Karpas-422 (cell line): Measurements from ENCODE around the gene ENSA. TPM values are rescaled to one million over a fixed set of nuclear protein-coding genes. Genes with fewer than 3 reads are reported as not detected.
"Not testable (repeated sequence)": the region's sequence is repeated elsewhere in the genome, so short reads cannot be mapped to it uniquely, and the experiment has no call there.

Source experiments
- DNase-seq: peaks from one replicate; pipeline ENCODE4 v3.0.0-alpha.2; 2015
- H2AFZ ChIP-seq: fragments of 200-600 bp; sonication (generic); 2 replicates; pipeline ENCODE4 v1.6.1; 2014; ENCODE audit warnings: antibody characterized with exemption, low read length, mixed read lengths
- H3K27ac ChIP-seq: fragments of 200-600 bp; sonication (generic); 2 replicates; pipeline ENCODE4 v1.5.1; 2014; ENCODE audit warnings: mild to moderate bottlenecking, low read length, moderate library complexity
- H3K27me3 ChIP-seq: fragments of 200-600 bp; sonication (generic); 2 replicates; pipeline ENCODE4 v1.6.1; 2014; ENCODE audit warnings: low read length, mixed read lengths
- H3K36me3 ChIP-seq: fragments of 200-600 bp; sonication (generic); 2 replicates; pipeline ENCODE4 v1.6.1; 2014; ENCODE audit warnings: low read length, mixed read lengths; ENCODE audit not compliant: insufficient read depth
- H3K4me1 ChIP-seq: fragments of 200-600 bp; sonication (generic); 2 replicates; pipeline ENCODE4 v1.6.1; 2014; ENCODE audit warnings: mild to moderate bottlenecking, low read length, mixed read lengths
- H3K4me2 ChIP-seq: fragments of 200-600 bp; sonication (generic); 2 replicates; pipeline ENCODE4 v1.6.1; 2014; ENCODE audit warnings: low read length, low read depth, mild to moderate bottlenecking; ENCODE audit not compliant: poor library complexity, severe bottlenecking
- H3K4me3 ChIP-seq: fragments of 200-600 bp; sonication (generic); 2 replicates; pipeline ENCODE4 v1.5.1; 2014; ENCODE audit warnings: mild to moderate bottlenecking, antibody characterized with exemption, low read length, mixed read lengths
- H3K79me2 ChIP-seq: fragments of 200-600 bp; sonication (generic); 2 replicates; pipeline ENCODE4 v1.6.1; 2014; ENCODE audit warnings: mild to moderate bottlenecking, low read length, mixed read lengths
- H3K9ac ChIP-seq: fragments of 200-600 bp; sonication (generic); 2 replicates; pipeline ENCODE4 v1.6.0; 2014; ENCODE audit warnings: low read length
- H3K9me2 ChIP-seq: fragments of 200-600 bp; sonication (generic), shearing (Covaris generic); replicated peaks from 2 replicates; pipeline ENCODE4 v1.6.0; 2014; ENCODE audit warnings: mild to moderate bottlenecking, low read length, moderate library complexity; ENCODE audit not compliant: insufficient read depth
- H3K9me3 ChIP-seq: fragments of 300-700, 200-600 bp; sonication (generic); 2 replicates; pipeline ENCODE4 v1.6.1; 2014; ENCODE audit warnings: low read length, mixed read lengths
- H4K20me1 ChIP-seq: fragments of 200-600 bp; sonication (generic); 2 replicates; pipeline ENCODE4 v1.6.1; 2014; ENCODE audit warnings: mild to moderate bottlenecking, antibody characterized with exemption, low read length, low read depth; ENCODE audit not compliant: insufficient read depth
- total RNA-seq: library from RNA; depleted of rRNA; stranded (reverse); fragments of >200 nt; shearing (Covaris generic); gene quantifications from 2 replicates; pipeline ENCODE4 v1.2.3, GENCODE V29; 2014; ENCODE audit warnings: low replicate concordance

Gene ENSA
- total RNA-seq, 1 experiment from 2014 or later = 113 TPM

GRCh38 chr1:150627826-150628410, 1.5 kb downstream of the ENSA start:
- peaks cover 24% of the 10 kb centered on the region for H3K36me3 ChIP-seq
- H3K4me1 ChIP-seq = peaks cover 48% of the 10 kb centered on the region
- no peak for DNase-seq
- no peaks in the 10 kb centered on the region; the same call in 1 of the 2 replicates for H4K20me1 ChIP-seq
- H3K4me2 ChIP-seq = peak overlapping the region; percentile 92
- H3K27me3 ChIP-seq = no peaks in the 10 kb centered on the region
- H3K9ac ChIP-seq = peak overlapping the region; percentile 72
- peaks cover 41% of the 10 kb centered on the region for H3K79me2 ChIP-seq
- H3K4me3 ChIP-seq = peak overlapping the region; percentile 73
- H2AFZ ChIP-seq = no peak overlapping the region
- peak overlapping the region; percentile 67 for H3K27ac ChIP-seq
- H3K9me2 ChIP-seq = no peaks in the 10 kb centered on the region
- H3K9me3 ChIP-seq = no peaks in the 10 kb centered on the region

GRCh38 chr1:150626150-150626549, 3.3 kb downstream of the ENSA start:
- Histone ChIP-seq H4K20me1 (no peaks in the 10 kb centered on the region; the same call in 1 of the 2 replicates), H2AFZ (no peak overlapping the region), H3K4me3 (no peak overlapping the region), H3K36me3 (peaks cover 24% of the 10 kb centered on the region), H3K4me1 (peaks cover 58% of the 10 kb centered on the region), H3K27ac (no peak overlapping the region), H3K9ac (no peak overlapping the region), H3K27me3 (no peaks in the 10 kb centered on the region), H3K4me2 (no peak overlapping the region), H3K79me2 (peaks cover 41% of the 10 kb centered on the region), H3K9me2 (no peaks in the 10 kb centered on the region), H3K9me3 (no peaks in the 10 kb centered on the region)
- DNase-seq = no peak

GRCh38 chr1:150624546-150624945, 4.9 kb downstream of the ENSA start:
- Histone ChIP-seq H3K36me3 (peaks cover 37% of the 10 kb centered on the region), H3K79me2 (peaks cover 30% of the 10 kb centered on the region), H3K4me1 (peaks cover 56% of the 10 kb centered on the region)
- H3K9ac ChIP-seq, H3K4me2 ChIP-seq, H2AFZ ChIP-seq, H3K27me3 ChIP-seq, H3K9me2 ChIP-seq, H3K4me3 ChIP-seq, H3K27ac ChIP-seq, DNase-seq, H4K20me1 ChIP-seq, H3K9me3 ChIP-seq: not testable (repeated sequence)

GRCh38 chr1:150624134-150624533, 5.3 kb downstream of the ENSA start:
- not testable (repeated sequence) for H3K27me3 ChIP-seq, DNase-seq, H3K4me3 ChIP-seq, H4K20me1 ChIP-seq, H3K9me3 ChIP-seq, H3K9me2 ChIP-seq, H3K9ac ChIP-seq, H2AFZ ChIP-seq, H3K4me2 ChIP-seq, H3K27ac ChIP-seq
- Histone ChIP-seq H3K36me3 (peaks cover 41% of the 10 kb centered on the region), H3K4me1 (peaks cover 56% of the 10 kb centered on the region), H3K79me2 (peaks cover 30% of the 10 kb centered on the region)

- no peak overlapping the region for H2AFZ ChIP-seq
- no peak overlapping the region for H3K4me2 ChIP-seq
- H3K27me3 ChIP-seq = no peaks in the 10 kb centered on the region
- no peak overlapping the region for H3K9ac ChIP-seq
- H3K4me3 ChIP-seq = no peak overlapping the region
- no peaks in the 10 kb centered on the region for H3K9me2 ChIP-seq
- peak overlapping the region; percentile 69 for H3K27ac ChIP-seq
- peaks cover 15% of the 10 kb centered on the region for H3K79me2 ChIP-seq
- H4K20me1 ChIP-seq = no peaks in the 10 kb centered on the region
- H3K36me3 ChIP-seq = peaks cover 41% of the 10 kb centered on the region
- peaks cover 45% of the 10 kb centered on the region for H3K4me1 ChIP-seq
- no peaks in the 10 kb centered on the region for H3K9me3 ChIP-seq
- DNase-seq = no peak
Observed at GRCh38 chr1:150622303-150622975, 7.0 kb downstream of the ENSA start.

- H3K4me3 ChIP-seq = no peak overlapping the region
- H3K4me2 ChIP-seq = no peak overlapping the region
- H3K4me1 ChIP-seq = peaks cover 38% of the 10 kb centered on the region
- no peaks in the 10 kb centered on the region for H3K27me3 ChIP-seq
- H3K79me2 ChIP-seq = peaks cover 8% of the 10 kb centered on the region
- H3K9me3 ChIP-seq = no peaks in the 10 kb centered on the region
- DNase-seq = peak; percentile 85
- no peaks in the 10 kb centered on the region for H4K20me1 ChIP-seq
- H2AFZ ChIP-seq = no peak overlapping the region
- H3K27ac ChIP-seq = peak overlapping the region; percentile 69
- no peaks in the 10 kb centered on the region for H3K9me2 ChIP-seq
- no peak overlapping the region for H3K9ac ChIP-seq
- peaks cover 39% of the 10 kb centered on the region for H3K36me3 ChIP-seq
Observed at GRCh38 chr1:150621497-150622302, 7.7 kb downstream of the ENSA start.

- Histone ChIP-seq H3K4me2 (no peak overlapping the region), H3K9me3 (no peaks in the 10 kb centered on the region), H3K9me2 (no peaks in the 10 kb centered on the region), H3K4me1 (peaks cover 33% of the 10 kb centered on the region), H3K9ac (no peak overlapping the region), H3K27ac (peak overlapping the region; percentile 50), H3K36me3 (peaks cover 34% of the 10 kb centered on the region; the same call in 1 of the 2 replicates), H2AFZ (no peak overlapping the region), H3K4me3 (no peak overlapping the region), H3K79me2 (peaks cover 2% of the 10 kb centered on the region), H4K20me1 (no peaks in the 10 kb centered on the region), H3K27me3 (no peaks in the 10 kb centered on the region)
- no peak for DNase-seq
Observed at GRCh38 chr1:150620919-150621318, 8.5 kb downstream of the ENSA start.
